SK-N-MC (cell line): ENCODE data around the gene KRT75.

Experiments used
- EZH2 ChIP-seq: fragments of 200-600 bp; sonication (generic); IDR thresholded peaks from one replicate; pipeline ENCODE4 v1.6.1; 2017; ENCODE audit warnings: antibody characterized with exemption
- FOXP2 ChIP-seq: optimal IDR thresholded peaks from 2 replicates; pipeline ENCODE3; 2011; ENCODE audit warnings: mild to moderate bottlenecking, moderate library complexity; ENCODE audit not compliant: insufficient read depth; ENCODE audit errors: extremely low read length, control extremely low read depth
- POLR2AphosphoS5 ChIP-seq: IDR thresholded peaks from 2 replicates; pipeline ENCODE4 v1.6.1; 2012; ENCODE audit warnings: mild to moderate bottlenecking, low read depth, low read length, borderline replicate concordance

DNA sequence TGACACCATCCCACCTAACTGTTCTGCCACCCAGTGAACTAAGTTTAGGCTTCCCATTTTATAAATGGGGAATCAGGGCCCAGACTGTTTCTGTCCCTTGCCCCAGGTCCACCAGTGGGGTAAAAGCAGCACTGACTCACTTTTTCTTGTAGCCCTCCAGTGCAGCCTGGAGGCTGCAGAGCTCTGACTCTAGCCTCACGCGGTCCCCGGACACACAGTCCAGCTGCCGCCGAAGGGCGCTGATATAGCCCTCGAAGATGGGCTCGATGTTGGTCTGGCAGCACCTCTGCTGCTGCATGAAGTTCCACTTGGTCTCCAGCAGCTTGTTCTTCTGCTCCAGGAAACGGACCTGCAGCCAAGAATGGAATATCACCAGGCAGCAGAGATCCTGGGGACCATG, 30.6 kb downstream of the KRT75 start:
- TF ChIP-seq POLR2AphosphoS5 (no peak), EZH2 (no peak), FOXP2 (no peak)
